ENCODE results near the gene KCND1.
A peak's percentile ranks its signal among the peaks of the same experiment; 100 is the strongest.

- peak; percentile 45 for TF ChIP-seq POLR2AphosphoS5 (IDR thresholded peaks at IDR 0.05; ENCODE audit: low read depth)
- TF ChIP-seq, protein P1, sequence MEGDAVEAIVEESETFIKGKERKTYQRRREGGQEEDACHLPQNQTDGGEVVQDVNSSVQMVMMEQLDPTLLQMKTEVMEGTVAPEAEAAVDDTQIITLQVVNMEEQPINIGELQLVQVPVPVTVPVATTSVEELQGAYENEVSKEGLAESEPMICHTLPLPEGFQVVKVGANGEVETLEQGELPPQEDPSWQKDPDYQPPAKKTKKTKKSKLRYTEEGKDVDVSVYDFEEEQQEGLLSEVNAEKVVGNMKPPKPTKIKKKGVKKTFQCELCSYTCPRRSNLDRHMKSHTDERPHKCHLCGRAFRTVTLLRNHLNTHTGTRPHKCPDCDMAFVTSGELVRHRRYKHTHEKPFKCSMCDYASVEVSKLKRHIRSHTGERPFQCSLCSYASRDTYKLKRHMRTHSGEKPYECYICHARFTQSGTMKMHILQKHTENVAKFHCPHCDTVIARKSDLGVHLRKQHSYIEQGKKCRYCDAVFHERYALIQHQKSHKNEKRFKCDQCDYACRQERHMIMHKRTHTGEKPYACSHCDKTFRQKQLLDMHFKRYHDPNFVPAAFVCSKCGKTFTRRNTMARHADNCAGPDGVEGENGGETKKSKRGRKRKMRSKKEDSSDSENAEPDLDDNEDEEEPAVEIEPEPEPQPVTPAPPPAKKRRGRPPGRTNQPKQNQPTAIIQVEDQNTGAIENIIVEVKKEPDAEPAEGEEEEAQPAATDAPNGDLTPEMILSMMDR (conservative IDR thresholded peaks at IDR 0.05; ENCODE audit: low read depth in 2 of 2), result no peak
- no peak for TF ChIP-seq REST (IDR thresholded peaks at IDR 0.05; ENCODE audit: unreplicated experiment)
- TF ChIP-seq EZH2 (IDR thresholded peaks at IDR 0.05; ENCODE audit: low read depth, unreplicated experiment), result no peak
- no peak for TF ChIP-seq JUNB (IDR thresholded peaks at IDR 0.05; ENCODE audit: unreplicated experiment)
- TF ChIP-seq EZH2phosphoT487 (IDR thresholded peaks at IDR 0.05; ENCODE audit: unreplicated experiment), result no peak
- TF ChIP-seq CREB1 (CRISPR knock-in tag; IDR thresholded peaks at IDR 0.05; ENCODE audit: low read depth), result no peak
- no peak for TF ChIP-seq NANOG (IDR thresholded peaks at IDR 0.05; ENCODE audit: borderline replicate concordance)
- TF ChIP-seq STAT1 (IDR thresholded peaks at IDR 0.05; ENCODE audit: unreplicated experiment), result no peak
- TF ChIP-seq, protein P2, sequence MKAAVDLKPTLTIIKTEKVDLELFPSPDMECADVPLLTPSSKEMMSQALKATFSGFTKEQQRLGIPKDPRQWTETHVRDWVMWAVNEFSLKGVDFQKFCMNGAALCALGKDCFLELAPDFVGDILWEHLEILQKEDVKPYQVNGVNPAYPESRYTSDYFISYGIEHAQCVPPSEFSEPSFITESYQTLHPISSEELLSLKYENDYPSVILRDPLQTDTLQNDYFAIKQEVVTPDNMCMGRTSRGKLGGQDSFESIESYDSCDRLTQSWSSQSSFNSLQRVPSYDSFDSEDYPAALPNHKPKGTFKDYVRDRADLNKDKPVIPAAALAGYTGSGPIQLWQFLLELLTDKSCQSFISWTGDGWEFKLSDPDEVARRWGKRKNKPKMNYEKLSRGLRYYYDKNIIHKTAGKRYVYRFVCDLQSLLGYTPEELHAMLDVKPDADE (IDR thresholded peaks at IDR 0.05), result no peak
Measured at GRCh38 chrX:49002091-49002935, 30.7 kb upstream of the KCND1 start, which contains the start of gene GRIPAP1.
